Measurements from ENCODE around the gene IL34. TPM values are rescaled to one million over a fixed set of nuclear protein-coding genes. Genes with fewer than 3 reads are reported as not detected.
"Not testable (repeated sequence)": the region's sequence is repeated elsewhere in the genome, so short reads cannot be mapped to it uniquely, and the experiment has no call there.

Gene IL34
- polyA plus RNA-seq, 1 experiment: 0.70 TPM

GRCh38 chr16:70664325-70665112, 18.2 kb downstream of the IL34 start:
- Histone ChIP-seq H3K4me3 (ENCODE audit: low read depth, low read length) (no peak overlapping the region), H3K27me3 (ENCODE audit: control insufficient read depth, insufficient read depth, low read length) (no peaks in the 10 kb centered on the region), H3K36me3 (ENCODE audit: control insufficient read depth, insufficient read depth, low read length) (peaks cover 56% of the 10 kb centered on the region)
- ChIA-PET POLR2A (no interaction called here), CTCF (interaction anchor here (1.6 to 1.9 kb wide), 2 partner anchors 11 to 107 kb away, joined by 6 to 9 read pairs; no protein-coding TSS in a partner anchor)
- TF ChIP-seq CTCF (IDR thresholded peaks at IDR 0.05; ENCODE audit: insufficient read depth, low read depth, low read length): no peak
- DNase-seq (ENCODE audit: low read depth): no peak

GRCh38 chr16:70665113-70665694, 18.8 kb downstream of the IL34 start:
- no peak for DNase-seq (ENCODE audit: low read depth)
- CTCF ChIA-PET: interaction anchor here (1.1 to 1.9 kb wide), 3 partner anchors 11 to 106 kb away, joined by 3 to 9 read pairs (median 6); no protein-coding TSS in a partner anchor

GRCh38 chr16:70665806-70666735, 19.7 kb downstream of the IL34 start:
- no peak for DNase-seq (ENCODE audit: low read depth)
- Histone ChIP-seq H3K4me3 (ENCODE audit: low read depth, low read length) (no peak overlapping the region), H3K27me3 (ENCODE audit: control insufficient read depth, insufficient read depth, low read length) (no peaks in the 10 kb centered on the region), H3K36me3 (ENCODE audit: control insufficient read depth, insufficient read depth, low read length) (peaks cover 60% of the 10 kb centered on the region)
- ChIA-PET CTCF (interaction anchor here (1.1 to 4.5 kb wide), 3 partner anchors 12 to 104 kb away, joined by 3 to 21 read pairs (median 9); no protein-coding TSS in a partner anchor), POLR2A (interaction anchor here (0.6 kb wide), 2 partner anchors 84 to 86 kb away, joined by 3 to 5 read pairs; no protein-coding TSS in a partner anchor)
- no peak for TF ChIP-seq CTCF (IDR thresholded peaks at IDR 0.05; ENCODE audit: insufficient read depth, low read depth, low read length)

More at GRCh38 chr16:70665113-70665694, 18.8 kb downstream of the IL34 start:
- TF ChIP-seq CTCF (IDR thresholded peaks at IDR 0.05; ENCODE audit: insufficient read depth, low read depth, low read length): no peak
- H3K4me3 ChIP-seq (ENCODE audit: low read depth, low read length): no peak overlapping the region
- no peaks in the 10 kb centered on the region for H3K27me3 ChIP-seq (ENCODE audit: control insufficient read depth, insufficient read depth, low read length)
- peaks cover 59% of the 10 kb centered on the region for H3K36me3 ChIP-seq (ENCODE audit: control insufficient read depth, insufficient read depth, low read length)
- POLR2A ChIA-PET: no interaction called here

- TF ChIP-seq CTCF (IDR thresholded peaks at IDR 0.05; ENCODE audit: insufficient read depth, low read depth, low read length): no peak
- H3K4me3 ChIP-seq (ENCODE audit: low read depth, low read length): no peak overlapping the region
- peaks cover 43% of the 10 kb centered on the region for H3K36me3 ChIP-seq (ENCODE audit: control insufficient read depth, insufficient read depth, low read length)
- ChIA-PET CTCF (interaction anchor here (4.5 kb wide), 1 partner anchor 100 kb away, joined by 21 read pairs; no protein-coding TSS in a partner anchor), POLR2A (no interaction called here)
- DNase-seq (ENCODE audit: low read depth): no peak
- no peaks in the 10 kb centered on the region for H3K27me3 ChIP-seq (ENCODE audit: control insufficient read depth, insufficient read depth, low read length)
Observed at GRCh38 chr16:70670175-70670574, 23.8 kb downstream of the IL34 start.

- H3K36me3 ChIP-seq (ENCODE audit: control insufficient read depth, insufficient read depth, low read length): peaks cover 40% of the 10 kb centered on the region
- CTCF ChIA-PET: interaction anchor here (0.8 kb wide), 1 partner anchor 19 kb away, joined by 3 read pairs; no protein-coding TSS in a partner anchor
- H3K4me3 ChIP-seq (ENCODE audit: low read depth, low read length); POLR2A ChIA-PET; H3K27me3 ChIP-seq (ENCODE audit: control insufficient read depth, insufficient read depth, low read length); DNase-seq (ENCODE audit: low read depth): not testable (repeated sequence)
Observed at GRCh38 chr16:70670938-70671337, 24.6 kb downstream of the IL34 start.

Data from BJ (cell line).